Astrocyte of the spinal cord (primary cell): ENCODE data around the gene GNLY.
"Not testable (repeated sequence)": the region's sequence is repeated elsewhere in the genome, so short reads cannot be mapped to it uniquely, and the experiment has no call there.

Experiments used
- DNase-seq: peaks from one replicate; pipeline ENCODE4 v3.0.0; 2011; ENCODE audit warnings: low read depth, low spot score
- H3K4me3 ChIP-seq: 2 replicates; pipeline ENCODE4 v1.5.1; 2011; ENCODE audit warnings: low read depth, mild to moderate bottlenecking, low read length, moderate library complexity
- in situ Hi-C: cut with HindIII; loops from 2 replicates; pipeline ENCODE4 v1.10.0; 2017; ENCODE audit warnings: low sequenced_read_pairs
- TF ChIP-seq, protein P1 (sequence below): IDR thresholded peaks from 2 replicates; pipeline ENCODE4 v1.5.1; 2012; ENCODE audit warnings: low read depth, mild to moderate bottlenecking, low read length, inconsistent platforms

The GNLY gene

DNA sequence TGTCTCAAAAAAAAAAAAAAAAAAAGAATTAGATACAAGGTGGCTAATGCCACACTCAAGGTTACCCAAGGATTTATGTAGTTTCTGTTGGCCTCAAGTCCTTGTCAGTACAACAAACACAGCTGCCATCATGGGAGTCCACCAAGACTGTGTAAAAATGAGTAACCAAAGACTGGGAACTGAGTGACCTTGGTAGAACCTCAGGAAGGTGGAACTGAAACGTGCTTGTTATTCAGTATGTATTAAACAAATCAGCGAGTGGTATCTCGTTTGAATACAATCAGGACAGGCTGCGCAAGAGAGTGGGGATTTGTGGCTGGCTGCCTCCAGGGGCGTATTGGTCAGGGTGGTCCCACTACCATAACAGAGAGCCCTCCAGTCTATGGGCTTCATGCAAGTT lies 24.6 kb upstream of the GNLY start:
- in situ Hi-C loops = no loop called here
- H3K4me3 ChIP-seq = no peak overlapping the region
- TF ChIP-seq, protein P1, sequence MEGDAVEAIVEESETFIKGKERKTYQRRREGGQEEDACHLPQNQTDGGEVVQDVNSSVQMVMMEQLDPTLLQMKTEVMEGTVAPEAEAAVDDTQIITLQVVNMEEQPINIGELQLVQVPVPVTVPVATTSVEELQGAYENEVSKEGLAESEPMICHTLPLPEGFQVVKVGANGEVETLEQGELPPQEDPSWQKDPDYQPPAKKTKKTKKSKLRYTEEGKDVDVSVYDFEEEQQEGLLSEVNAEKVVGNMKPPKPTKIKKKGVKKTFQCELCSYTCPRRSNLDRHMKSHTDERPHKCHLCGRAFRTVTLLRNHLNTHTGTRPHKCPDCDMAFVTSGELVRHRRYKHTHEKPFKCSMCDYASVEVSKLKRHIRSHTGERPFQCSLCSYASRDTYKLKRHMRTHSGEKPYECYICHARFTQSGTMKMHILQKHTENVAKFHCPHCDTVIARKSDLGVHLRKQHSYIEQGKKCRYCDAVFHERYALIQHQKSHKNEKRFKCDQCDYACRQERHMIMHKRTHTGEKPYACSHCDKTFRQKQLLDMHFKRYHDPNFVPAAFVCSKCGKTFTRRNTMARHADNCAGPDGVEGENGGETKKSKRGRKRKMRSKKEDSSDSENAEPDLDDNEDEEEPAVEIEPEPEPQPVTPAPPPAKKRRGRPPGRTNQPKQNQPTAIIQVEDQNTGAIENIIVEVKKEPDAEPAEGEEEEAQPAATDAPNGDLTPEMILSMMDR = no peak
- no peak for DNase-seq

DNA sequence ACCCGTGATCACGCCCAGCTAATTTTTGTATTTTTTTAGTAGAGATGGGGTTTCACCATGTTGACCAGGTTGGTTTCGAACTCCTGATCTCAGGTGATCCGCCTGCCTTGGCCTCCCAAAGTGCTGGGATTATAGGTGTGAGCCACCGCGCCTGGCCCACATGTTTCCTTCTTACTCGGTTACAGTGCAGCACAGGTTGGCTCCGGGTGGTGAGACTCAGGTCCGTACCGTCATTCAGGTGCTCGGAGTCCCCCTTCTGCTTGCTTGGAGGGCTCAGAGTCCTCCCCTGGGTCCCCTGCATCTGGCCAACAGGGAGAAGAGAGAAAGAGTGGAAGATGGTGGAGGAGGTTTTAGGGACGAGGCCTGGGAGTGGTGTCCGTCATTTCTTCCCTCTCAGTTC lies 23.7 kb upstream of the GNLY start:
- in situ Hi-C loops, DNase-seq: not testable (repeated sequence)

DNA sequence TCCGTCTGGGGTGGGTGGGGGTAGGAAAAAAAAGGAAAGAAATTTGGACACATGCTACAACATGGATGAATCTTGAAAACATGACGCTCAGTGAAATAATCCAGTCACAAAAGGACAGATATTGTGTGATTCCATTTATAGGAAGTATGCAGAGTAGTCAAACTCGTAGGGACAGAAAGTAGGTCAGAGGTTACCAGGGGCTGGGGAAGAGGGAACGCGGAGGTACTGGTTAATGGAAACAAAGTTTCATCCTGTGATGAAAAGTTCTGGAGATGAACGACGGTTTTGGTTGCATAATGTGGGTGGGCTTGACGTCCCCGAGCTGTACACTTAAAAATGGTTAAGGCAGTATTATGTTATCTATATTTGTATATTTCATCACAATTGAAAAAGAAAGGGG lies 21.7 kb upstream of the GNLY start:
- TF ChIP-seq, protein P1 = no peak
- DNase-seq = no peak
- H3K4me3 ChIP-seq = no peak overlapping the region
- in situ Hi-C loops = no loop called here

More for the DNA sequence above, 23.7 kb upstream of the GNLY start:
- H3K4me3 ChIP-seq = not testable (repeated sequence)

DNA sequence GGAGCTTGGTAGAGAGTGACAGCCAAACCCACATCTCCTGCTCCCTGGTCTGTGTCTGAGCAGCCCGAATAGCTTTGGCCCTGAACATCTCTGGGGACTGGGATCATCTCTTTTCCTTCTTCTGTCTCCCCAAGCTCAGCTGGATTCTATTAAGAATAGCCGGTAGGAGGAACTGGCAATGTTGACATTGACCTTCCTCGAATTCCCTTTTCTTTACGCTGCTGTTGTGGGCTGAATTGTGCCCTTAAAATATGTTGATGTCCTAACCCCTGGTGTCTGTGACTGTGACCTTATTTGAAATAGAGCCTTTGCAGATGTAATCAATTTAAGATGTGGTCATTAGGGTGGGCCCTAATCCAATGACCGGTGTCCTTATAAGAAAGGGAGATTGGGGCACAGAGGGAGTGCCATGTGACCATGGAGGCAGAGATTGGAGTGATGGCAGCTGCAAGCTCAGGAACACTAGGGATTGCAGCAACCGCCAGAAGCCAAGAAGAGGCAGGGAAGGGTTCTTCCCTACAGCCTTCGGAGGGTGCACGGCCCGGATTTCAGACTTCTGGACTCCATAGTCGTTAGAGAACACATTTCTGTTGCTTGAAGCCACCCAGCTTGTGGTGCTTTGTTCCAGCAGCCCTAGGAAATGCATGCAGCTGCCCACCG lies 20.3 kb upstream of the GNLY start:
- in situ Hi-C loops = no loop called here
- DNase-seq = no peak
- no peak overlapping the region for H3K4me3 ChIP-seq
- TF ChIP-seq, protein P1 = no peak

DNA sequence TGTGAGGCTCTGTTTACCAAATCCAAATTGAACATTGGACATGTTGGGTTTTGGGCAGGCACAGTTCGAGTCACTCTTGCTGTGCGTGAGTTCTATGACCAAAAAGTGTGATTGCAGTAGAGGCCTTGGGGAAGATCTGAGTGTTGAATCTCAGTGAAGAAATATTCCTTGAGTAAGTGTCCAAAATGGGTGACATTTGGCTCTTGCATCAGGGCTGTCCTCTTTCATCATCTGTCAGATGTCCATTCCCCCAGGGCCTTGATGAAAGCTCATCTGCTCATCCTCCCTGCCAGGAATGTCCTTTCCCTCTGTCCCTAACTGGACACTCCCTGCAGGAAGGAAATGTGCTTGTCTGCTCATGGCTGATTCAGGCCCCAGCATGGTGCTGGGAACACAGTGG lies 19.7 kb upstream of the GNLY start:
- DNase-seq = no peak
- no peak overlapping the region for H3K4me3 ChIP-seq
- TF ChIP-seq, protein P1 = no peak
- in situ Hi-C loops = no loop called here

DNA sequence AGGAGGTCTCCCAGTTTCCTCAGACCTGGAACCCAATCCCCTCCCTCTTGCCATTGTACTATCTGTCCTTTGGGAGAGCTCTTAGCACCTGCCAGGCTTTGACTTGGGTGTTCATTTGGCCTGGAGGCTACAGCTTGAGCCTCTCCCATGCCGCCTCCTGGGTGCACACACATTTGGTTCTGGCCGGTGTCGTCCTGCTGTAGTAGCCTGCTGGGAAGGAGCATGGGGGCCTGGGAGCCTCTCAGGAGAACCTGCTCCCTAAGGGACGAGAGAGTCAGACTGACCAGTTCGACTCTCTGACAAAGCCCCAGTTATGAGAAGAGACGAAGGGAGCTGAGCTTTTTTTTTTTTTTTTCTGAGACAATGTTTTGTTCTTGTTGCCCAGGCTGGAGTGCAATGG lies 18.7 kb upstream of the GNLY start:
- H3K4me3 ChIP-seq = no peak overlapping the region
- in situ Hi-C loops = no loop called here
- TF ChIP-seq, protein P1 = no peak
- no peak for DNase-seq

DNA sequence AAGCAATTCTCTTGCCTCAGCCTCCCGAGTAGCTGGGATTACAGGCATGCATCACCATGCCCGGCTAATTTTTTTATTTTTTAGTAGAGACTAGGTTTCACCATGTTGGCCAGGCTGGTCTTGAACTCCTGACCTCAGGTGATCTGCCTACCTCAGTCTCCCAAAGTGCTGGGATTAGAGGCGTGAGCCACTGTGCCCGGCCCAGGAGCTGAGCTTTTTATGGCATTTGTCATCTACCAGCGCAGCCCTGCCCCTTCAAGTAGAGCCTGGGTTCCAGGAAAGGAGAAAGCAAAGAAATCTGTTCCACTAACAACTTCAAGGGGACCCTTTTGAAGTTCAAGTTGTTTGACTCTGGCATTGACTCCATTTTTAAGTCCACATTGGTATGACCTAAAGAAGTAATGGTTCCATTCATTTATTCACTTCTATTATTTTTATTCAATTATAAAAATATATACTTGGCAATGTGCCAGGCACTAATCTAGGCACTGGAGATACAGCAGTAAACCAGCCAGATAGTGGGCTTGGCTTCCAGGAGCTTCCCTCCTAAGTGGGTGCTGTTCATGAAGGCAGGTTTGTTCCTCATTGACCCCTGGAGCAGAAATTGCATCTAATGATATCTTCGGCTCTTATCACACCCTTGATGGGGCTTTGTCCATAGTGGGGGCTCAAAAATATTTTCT lies 18.2 kb upstream of the GNLY start:
- in situ Hi-C loops = no loop called here
- DNase-seq = no peak
- H3K4me3 ChIP-seq = no peak overlapping the region
- TF ChIP-seq, protein P1 = peak; percentile 1
